ENCODE data around the gene COPS9. TPM values are rescaled to one million over a fixed set of nuclear protein-coding genes. Genes with fewer than 3 reads are reported as not detected.

Gene COPS9
- total RNA-seq, 3 donors from 2014 or later: 83.9 to 129 (median 94.3) TPM

GRCh38 chr2:240168041-240168440 lies 31.9 kb upstream of the COPS9 start:
- Histone ChIP-seq H3K36me3 (ENCODE audit: low read depth) (no peaks in the 10 kb centered on the region), H3K4me3 (no peak overlapping the region), H3K9me3 (no peaks in the 10 kb centered on the region), H3K4me1 (ENCODE audit: low read depth) (no peaks in the 10 kb centered on the region)
- ATAC-seq: no peak
- intact Hi-C loops (cut with DNase I, micrococcal nuclease): no loop called here
- no peak for DNase-seq
- TF ChIP-seq CTCF (IDR thresholded peaks at IDR 0.05): no peak

GRCh38 chr2:240167588-240167880 lies 31.4 kb upstream of the COPS9 start:
- Histone ChIP-seq H3K4me3 (no peak overlapping the region), H3K4me1 (ENCODE audit: low read depth) (no peaks in the 10 kb centered on the region), H3K9me3 (no peaks in the 10 kb centered on the region), H3K36me3 (ENCODE audit: low read depth) (no peaks in the 10 kb centered on the region)
- no peak for DNase-seq
- no peak for ATAC-seq
- TF ChIP-seq CTCF (IDR thresholded peaks at IDR 0.05): no peak
- intact Hi-C loops (cut with DNase I, micrococcal nuclease): no loop called here

- intact Hi-C loops (cut with DNase I, micrococcal nuclease): no loop called here
- no peaks in the 10 kb centered on the region for H3K4me1 ChIP-seq (ENCODE audit: low read depth)
- no peaks in the 10 kb centered on the region for H3K36me3 ChIP-seq (ENCODE audit: low read depth)
- no peak for TF ChIP-seq CTCF (IDR thresholded peaks at IDR 0.05)
- DNase-seq (no peak), ATAC-seq (no peak)
- no peak overlapping the region for H3K4me3 ChIP-seq
- no peaks in the 10 kb centered on the region for H3K9me3 ChIP-seq
Measured at GRCh38 chr2:240166761-240167587, 30.9 kb upstream of the COPS9 start.

GRCh38 chr2:240166191-240166590 lies 30.1 kb upstream of the COPS9 start:
- no peak for DNase-seq
- Histone ChIP-seq H3K9me3 (no peaks in the 10 kb centered on the region), H3K36me3 (ENCODE audit: low read depth) (no peaks in the 10 kb centered on the region), H3K4me3 (no peak overlapping the region), H3K4me1 (ENCODE audit: low read depth) (no peaks in the 10 kb centered on the region)
- no peak for TF ChIP-seq CTCF (IDR thresholded peaks at IDR 0.05)
- intact Hi-C loops (cut with DNase I, micrococcal nuclease): no loop called here
- no peak for ATAC-seq

- ATAC-seq (no peak), DNase-seq (no peak)
- no peak for TF ChIP-seq CTCF (IDR thresholded peaks at IDR 0.05)
- Histone ChIP-seq H3K4me3 (no peak overlapping the region), H3K36me3 (ENCODE audit: low read depth) (no peaks in the 10 kb centered on the region), H3K4me1 (ENCODE audit: low read depth) (no peaks in the 10 kb centered on the region), H3K9me3 (no peaks in the 10 kb centered on the region)
- intact Hi-C loops (cut with DNase I, micrococcal nuclease): no loop called here
Measured at GRCh38 chr2:240165661-240166060, 29.6 kb upstream of the COPS9 start.

GRCh38 chr2:240165034-240165433 lies 28.9 kb upstream of the COPS9 start:
- Histone ChIP-seq H3K36me3 (ENCODE audit: low read depth) (no peaks in the 10 kb centered on the region), H3K4me1 (ENCODE audit: low read depth) (no peaks in the 10 kb centered on the region), H3K4me3 (no peak overlapping the region), H3K9me3 (no peaks in the 10 kb centered on the region)
- TF ChIP-seq CTCF (IDR thresholded peaks at IDR 0.05): no peak
- DNase-seq (no peak), ATAC-seq (no peak)
- intact Hi-C loops (cut with DNase I, micrococcal nuclease): no loop called here

Measured in mucosa of descending colon (tissue), 3 donors.